B cell (primary cell): ENCODE results near the gene ATXN1.

Source experiments
- EZH2 ChIP-seq: IDR thresholded peaks from 2 replicates; pipeline ENCODE4 v1.6.1; 2012; ENCODE audit warnings: borderline replicate concordance, low read depth, mild to moderate bottlenecking, moderate library complexity, low read length; ENCODE audit not compliant: insufficient read depth, poor library complexity, severe bottlenecking
- TF ChIP-seq, protein P1 (sequence below): fragments of 200-600 bp; IDR thresholded peaks from one replicate; pipeline ENCODE4 v1.8.0; 2022; ENCODE audit warnings: antibody characterized with exemption, mild to moderate bottlenecking

DNA sequence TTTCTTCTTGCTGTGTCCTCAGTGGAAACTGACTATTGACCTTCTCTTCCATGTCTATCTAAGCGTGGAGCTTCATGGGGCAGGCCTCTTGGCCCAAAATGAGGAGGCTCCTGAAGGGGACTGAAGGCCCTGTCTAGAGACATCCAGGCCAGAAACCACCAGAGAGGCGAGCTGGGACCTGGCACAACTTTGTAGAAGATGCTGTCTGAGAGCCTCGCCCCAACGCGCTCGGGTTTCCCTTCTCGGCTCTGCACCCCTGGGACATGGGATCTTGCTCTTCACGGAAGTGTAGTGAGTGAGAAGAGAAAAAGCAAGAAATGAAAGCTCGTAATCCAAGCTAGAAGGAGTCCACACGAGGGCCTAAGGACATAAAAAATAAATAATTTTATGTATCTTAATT, 426.1 kb downstream of the ATXN1 start:
- TF ChIP-seq, protein P1, sequence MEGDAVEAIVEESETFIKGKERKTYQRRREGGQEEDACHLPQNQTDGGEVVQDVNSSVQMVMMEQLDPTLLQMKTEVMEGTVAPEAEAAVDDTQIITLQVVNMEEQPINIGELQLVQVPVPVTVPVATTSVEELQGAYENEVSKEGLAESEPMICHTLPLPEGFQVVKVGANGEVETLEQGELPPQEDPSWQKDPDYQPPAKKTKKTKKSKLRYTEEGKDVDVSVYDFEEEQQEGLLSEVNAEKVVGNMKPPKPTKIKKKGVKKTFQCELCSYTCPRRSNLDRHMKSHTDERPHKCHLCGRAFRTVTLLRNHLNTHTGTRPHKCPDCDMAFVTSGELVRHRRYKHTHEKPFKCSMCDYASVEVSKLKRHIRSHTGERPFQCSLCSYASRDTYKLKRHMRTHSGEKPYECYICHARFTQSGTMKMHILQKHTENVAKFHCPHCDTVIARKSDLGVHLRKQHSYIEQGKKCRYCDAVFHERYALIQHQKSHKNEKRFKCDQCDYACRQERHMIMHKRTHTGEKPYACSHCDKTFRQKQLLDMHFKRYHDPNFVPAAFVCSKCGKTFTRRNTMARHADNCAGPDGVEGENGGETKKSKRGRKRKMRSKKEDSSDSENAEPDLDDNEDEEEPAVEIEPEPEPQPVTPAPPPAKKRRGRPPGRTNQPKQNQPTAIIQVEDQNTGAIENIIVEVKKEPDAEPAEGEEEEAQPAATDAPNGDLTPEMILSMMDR, result no peak
- no peak for TF ChIP-seq EZH2
